HUDEP-2 (cell line): ENCODE results near the gene IRAK1.

Source experiments
- DNase-seq, 76 experiments: peaks; one replicate each; lab custom pipeline; 2025; ENCODE audit not compliant: unreplicated experiment in 76 of 76; lab: John Stamatoyannopoulos, UW

Gene IRAK1

DNA sequence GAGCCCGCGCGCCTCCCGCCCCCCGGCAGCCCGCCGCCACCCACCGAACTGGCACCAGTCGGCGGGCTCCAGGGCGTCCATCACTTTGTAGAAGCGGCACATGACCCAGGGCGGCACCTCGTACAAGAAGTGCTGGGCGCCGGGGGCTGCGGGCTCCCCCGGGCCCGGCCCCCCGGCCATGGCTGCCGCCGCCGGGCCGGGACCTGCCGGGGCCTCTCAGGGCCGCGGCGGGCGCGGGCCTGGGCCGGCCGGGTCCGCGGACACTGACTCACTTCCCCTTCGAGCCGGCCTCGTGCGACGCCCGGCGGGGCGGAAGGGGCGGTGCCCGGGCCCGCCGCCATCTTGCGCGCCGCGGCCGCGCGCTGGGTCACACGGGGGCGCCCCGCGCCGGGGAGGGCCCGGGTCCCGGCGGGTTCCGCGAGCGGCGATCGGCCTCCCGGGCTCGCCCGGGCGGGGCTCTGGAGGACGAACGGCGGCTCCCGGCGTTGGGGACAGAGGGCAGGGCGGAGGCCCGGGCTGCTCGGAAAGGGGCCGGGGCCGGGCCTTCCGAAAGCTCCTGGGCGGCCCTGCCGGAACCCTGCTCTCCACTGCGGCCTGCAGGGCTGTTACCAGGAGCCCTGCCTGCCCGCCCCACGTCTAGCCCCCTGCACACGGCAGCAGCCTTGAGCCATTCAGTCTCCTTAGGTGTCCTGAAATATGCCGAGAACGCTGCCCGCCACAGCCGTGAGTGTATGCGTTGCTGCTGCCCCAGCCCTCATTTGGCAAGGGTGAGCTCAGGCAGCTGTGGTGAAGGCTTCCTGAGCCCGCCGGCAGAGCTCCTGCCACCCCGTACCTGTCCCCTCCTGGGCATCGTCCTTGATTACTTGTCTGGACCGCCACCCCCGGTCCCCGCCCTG lies at the start of gene IRAK1:
Gene IRAK1, minus strand, starts transcription at position 270 of the 896 bp plus-strand sequence. Its CDS starts 90 bp downstream, at position 180.
- DNase-seq, result peak in 40 of 76 experiments; percentile 1 to 54 (median 29)

DNA sequence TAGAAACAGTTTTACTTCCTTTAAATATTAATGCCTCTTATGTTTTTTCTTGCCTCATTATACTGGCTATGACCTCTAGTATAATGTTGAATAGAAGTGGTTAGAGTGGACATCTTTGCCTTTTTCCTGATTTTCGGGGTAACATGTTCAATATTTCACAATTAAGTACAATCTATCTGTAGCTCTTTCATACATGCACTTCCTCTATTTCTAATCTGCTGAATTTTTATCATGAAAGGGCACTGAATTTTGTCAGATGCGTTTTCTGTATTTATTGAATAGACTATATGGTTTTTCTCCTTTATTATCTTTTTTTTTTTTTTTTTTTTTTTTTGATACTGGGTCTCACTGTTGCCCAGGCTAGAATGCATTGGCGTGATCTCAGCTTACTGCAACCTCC lies 48.9 kb upstream of the IRAK1 start:
- DNase-seq, result no peak

GRCh38 chrX:154064637-154065435 lies 45.1 kb upstream of the IRAK1 start:
- no peak for DNase-seq

DNA sequence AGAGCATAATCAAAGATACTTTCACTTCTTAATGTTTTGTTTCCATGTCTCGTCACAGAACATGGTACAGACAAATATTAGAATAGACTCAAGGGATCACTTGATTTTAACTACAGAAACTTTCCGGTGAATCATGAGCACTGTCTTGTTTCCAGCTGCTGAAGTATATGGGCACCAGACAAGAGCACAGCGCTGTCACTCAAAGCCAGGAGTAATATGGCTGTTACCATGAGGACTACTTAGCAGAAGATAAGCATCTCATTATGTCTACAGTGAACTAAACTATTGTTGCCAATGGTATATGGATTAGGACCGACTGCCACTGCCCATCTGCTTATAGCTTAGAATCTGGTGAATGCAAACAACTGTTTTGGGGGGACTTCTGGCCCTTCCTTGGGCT lies 43.5 kb upstream of the IRAK1 start:
- peak in 2 of 76 experiments; percentile 0 to 7 for DNase-seq

GRCh38 chrX:154061801-154062200 lies 42.1 kb upstream of the IRAK1 start:
- no peak for DNase-seq

DNA sequence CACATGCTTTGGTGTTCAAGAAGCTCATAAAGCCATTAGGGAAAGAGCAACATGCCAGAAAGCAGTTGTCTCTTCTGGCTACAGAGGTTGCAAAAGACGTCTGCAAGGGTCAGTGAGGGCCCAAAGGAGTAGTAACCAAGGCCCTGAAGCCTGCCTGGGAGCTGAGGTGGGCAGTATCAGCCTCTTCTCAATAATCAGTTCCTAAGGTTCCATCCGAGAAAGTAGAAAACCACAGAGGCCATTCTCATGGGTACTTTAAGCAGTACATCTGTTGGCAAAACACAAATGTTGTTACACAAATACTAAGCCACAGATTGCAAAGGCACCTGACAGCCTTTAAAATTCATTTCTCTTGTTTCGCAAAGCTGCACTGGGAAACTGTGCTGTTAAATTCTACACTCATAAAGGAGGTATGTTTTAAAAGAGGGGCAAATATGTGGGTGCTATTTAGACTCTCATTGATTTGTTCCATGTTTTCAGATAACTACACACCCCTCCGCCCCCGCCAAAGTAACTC lies 40.1 kb upstream of the IRAK1 start:
- DNase-seq, result no peak

- no peak for DNase-seq
Observed at GRCh38 chrX:154059231-154059630, 39.5 kb upstream of the IRAK1 start.

DNA sequence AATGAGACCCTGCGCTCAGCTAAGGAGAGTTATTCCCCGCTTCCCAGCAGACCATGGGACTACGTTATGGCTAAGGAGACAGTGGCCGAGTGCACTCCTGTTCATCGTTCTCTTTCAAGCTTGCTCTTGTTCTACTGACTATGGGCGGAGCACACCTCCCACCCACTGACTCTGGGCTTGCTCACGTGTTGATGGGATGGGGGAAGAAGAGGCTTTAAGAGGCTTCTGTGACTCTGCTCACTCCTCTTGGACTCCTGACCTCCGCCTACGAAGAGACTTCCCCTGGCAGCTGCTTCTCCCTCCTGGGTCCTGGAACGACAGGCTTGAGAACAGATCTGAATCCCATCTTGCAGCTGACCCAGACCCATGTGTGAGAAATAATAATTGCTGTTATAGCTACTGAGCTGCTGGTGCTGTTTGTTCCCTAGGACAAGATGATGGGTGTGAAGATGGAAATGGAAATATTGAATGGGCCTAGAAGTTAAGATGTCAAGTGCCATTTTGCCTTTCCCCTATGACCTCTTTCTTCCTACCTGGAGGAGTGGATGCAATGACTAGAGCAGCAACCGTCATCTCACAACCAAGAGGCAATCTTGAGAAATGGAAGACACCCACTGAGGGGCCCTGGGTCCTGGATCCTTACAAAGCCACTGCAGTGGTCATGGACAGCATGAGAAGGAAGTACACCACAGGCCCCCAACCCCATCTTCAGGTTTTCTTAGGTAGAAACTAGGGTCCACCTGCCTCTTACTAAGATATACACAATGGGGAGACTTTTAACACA lies 38.7 kb upstream of the IRAK1 start:
- DNase-seq, result no peak

DNA sequence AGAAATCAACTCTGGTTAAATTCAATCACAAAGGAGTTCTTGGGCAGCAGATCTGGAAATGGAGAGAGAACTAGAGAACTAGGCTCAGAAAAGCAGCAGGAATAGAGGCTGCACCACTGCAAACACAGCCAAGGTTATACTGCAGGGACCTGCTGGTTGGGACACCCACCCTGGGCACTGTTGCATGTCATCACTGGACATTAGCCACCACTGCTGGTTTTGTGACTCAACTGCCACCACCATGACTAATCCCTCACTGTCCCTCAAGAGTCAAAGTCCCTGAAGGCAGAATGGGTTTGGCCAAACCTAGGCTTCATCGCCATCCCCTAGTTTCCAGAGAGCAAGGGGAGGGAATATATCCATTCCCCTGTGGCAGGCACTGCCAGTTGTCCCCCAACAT lies 38.1 kb upstream of the IRAK1 start:
- DNase-seq, result no peak

GRCh38 chrX:154056770-154057241 lies 37.1 kb upstream of the IRAK1 start:
- no peak for DNase-seq

GRCh38 chrX:154051201-154051810 lies 31.6 kb upstream of the IRAK1 start:
- DNase-seq, result peak in 48 of 76 experiments; percentile 0 to 57 (median 20)

DNA sequence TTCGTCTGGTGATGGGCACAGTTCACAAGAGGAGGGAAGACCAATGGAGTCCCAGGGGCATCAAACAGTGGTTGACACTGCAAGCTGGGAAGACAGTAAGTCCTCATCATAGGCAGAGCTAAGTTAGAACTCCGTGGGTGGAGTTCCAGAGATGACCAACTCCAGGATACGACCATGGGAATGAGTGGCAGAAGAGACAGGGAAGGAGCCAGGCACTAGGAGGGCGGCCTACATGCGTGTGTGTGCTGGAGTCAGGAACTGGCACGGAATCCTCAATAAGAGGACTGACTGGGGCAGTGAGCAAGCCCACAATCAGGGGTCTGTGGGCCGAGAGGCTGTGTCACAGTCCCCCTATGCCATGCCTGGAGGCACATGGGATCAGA lies 30.4 kb upstream of the IRAK1 start:
- DNase-seq, result no peak

GRCh38 chrX:154049209-154050112 lies 29.8 kb upstream of the IRAK1 start:
- DNase-seq, result no peak

DNA sequence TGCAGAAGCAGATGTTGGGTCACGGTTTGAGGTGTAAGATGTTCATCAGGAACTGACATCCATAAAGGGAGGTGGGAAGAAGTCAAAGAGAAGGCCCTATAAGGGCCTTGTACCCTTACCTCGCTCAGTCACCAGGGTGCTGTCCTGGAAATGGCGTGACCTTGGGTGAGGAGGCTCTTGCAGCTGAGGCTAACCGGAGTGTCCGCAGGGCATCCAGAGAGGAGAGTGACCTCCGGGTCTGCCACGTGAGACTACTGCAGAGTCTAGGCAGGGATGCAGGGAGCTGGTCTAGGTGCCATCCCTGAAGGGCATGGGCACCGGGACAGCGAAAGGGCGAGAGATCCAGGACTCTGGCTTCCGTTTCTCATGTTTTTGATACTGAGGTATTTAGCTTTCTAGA lies 28.7 kb upstream of the IRAK1 start:
- no peak for DNase-seq

DNA sequence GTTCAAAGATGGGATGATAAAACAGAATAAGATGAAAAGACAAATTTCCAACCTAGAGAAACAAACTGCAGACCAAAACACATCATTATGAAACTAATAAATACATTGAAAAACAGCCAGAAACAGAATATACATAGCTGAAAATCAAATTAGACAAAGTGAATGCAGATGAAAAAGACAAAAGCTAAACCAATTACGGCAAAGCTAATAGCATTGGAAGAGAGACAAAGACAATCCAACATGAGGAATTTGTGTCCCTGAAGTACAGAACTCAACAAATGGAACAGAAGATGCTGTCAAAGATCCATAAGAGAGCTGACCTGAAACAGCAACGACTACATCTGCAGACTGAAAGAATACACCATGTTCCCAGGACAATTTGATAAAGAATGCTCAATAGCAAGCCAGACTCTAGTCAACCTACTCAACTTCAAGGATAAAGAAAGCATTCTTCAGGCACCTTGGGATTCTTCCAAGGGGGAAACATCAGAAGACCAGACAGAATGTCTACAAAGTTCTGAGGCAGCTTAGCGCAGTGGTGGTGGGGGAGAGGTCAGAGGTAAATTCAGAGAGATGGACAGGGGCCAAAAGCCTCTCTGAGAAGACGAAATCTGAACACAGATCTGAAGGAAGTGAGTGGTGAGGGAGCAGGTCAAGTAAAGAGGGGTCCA lies 27.4 kb upstream of the IRAK1 start:
- DNase-seq, result no peak

DNA sequence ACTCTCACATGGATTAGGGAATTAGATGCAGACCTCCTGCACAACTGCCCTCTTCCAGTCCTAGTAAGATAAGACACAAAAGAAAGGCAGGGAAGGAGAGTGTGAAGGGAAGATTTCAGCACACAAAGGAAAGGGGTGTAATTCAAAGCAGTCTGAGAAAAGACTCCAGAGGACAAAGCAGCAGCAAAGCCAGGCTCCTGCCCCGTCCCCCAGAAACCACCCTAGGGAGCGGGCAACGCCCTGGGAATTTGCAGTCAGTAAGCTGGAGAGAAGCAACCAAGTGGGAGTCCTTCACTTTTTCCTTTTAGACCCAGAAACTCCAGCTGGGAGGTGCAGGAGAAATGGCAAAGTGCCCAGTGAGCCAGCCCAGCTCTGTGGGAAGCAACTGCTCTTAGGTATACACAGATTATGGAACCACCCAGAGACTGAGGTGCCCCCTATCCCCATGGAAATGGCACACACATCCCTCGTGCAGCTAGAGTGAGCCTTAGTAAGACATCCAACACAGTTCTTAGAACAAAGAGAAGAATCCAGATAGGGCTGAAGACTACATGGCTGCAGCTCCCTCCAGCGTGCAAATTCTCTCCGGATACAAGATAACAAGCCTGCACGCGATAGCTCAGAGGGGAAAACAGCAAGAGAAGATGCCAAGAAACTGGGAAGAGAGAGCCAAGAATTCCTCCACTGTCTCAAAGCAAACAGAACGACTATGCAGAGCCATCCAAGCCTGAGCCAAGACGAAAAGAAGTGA lies 26.5 kb upstream of the IRAK1 start:
- no peak for DNase-seq

DNA sequence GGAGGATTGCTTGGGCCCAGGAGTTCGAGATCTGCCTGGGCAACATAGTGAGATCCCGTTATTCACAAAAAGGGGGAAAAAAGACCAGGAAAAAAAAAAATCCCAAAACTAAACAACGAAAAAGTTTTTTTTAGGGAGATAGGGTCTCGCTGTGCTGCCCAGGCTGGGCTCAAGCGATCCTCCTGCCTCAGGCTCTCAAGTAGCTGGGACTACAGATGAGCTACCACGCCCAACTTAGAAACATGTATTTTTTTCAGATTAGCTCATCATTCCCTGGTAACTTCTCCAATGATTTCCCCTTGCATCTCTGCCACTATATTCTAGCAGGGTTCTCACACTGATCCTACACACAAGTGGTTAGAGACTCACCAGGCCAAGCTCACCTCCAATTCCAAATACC lies 24.4 kb upstream of the IRAK1 start:
- no peak for DNase-seq
